H7 (cell line): ENCODE measurements around the gene MVP. TPM values are rescaled to one million over a fixed set of nuclear protein-coding genes. Genes with fewer than 3 reads are reported as not detected.
"Not testable (repeated sequence)": the region's sequence is repeated elsewhere in the genome, so short reads cannot be mapped to it uniquely, and the experiment has no call there.

Experiments used
- DNase-seq: peaks from one replicate; pipeline ENCODE4 v3.0.0; 2012
- H3K27me3 ChIP-seq: 2 replicates; pipeline ENCODE4 v1.6.0; 2011; ENCODE audit warnings: mild to moderate bottlenecking, low read length; ENCODE audit not compliant: control insufficient read depth, insufficient read depth
- H3K36me3 ChIP-seq: replicated peaks from 2 replicates; pipeline ENCODE4 v1.5.1; 2011; ENCODE audit warnings: low read length; ENCODE audit not compliant: control insufficient read depth, insufficient read depth
- H3K4me3 ChIP-seq: 2 replicates; pipeline ENCODE4 v1.5.1; 2011; ENCODE audit warnings: low read depth, mild to moderate bottlenecking, control low read depth, low read length, moderate library complexity; ENCODE audit not compliant: insufficient read depth
- total RNA-seq: library from RNA; depleted of rRNA; stranded (reverse); fragments of >200 nt; shearing (Covaris generic); gene quantifications from 2 replicates; pipeline ENCODE4 v1.2.3, GENCODE V29; 2014

Gene MVP
- total RNA-seq, 1 experiment from 2014 or later = 7.0 TPM

DNA sequence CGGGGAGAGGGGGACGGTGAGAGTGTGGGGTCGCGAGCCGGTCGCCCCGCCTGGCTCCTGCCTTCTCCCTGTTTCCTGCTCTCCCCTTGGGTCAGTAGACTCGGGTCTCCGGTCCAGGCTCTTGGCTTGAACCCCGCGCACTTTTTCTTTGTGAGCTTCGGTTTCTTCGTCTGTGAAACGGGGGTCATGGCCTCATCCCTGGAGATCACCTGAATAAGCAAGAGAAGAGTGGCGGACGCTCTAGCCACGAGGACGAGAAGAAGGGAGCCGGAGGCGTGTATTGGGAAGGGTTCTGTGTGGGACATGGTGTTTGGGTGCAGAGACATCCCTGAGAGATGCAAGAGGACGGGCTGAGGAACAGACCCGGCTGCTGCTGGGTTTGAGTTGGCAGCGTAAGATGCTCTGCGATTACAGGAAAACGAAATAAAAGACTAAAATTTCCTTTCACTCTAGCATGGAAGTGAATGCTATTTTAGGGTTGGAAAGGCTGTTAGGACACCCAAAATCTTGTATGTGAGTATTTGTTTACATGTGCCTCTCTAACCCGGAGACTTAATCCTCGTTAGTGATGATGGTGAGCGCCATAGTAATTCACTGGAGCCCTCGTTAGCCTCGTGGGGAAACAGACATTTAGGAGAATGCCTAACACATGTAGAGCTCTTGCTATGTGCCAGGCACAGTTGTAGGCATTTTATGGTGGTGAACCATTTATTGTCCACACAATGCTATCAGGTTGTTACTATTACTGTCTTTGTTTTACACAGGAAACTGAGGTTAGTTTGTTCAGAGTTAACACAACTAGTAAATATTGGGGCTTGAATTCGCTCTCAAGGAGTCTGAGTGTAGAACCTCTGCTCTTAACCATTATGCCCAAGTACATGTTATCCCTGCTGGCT is 29.1 kb upstream of the MVP start:
- DNase-seq = no peak
- Histone ChIP-seq H3K36me3 (peaks cover 2% of the 10 kb centered on the region), H3K4me3 (peak overlapping the region; percentile 96), H3K27me3 (no peaks in the 10 kb centered on the region)

DNA sequence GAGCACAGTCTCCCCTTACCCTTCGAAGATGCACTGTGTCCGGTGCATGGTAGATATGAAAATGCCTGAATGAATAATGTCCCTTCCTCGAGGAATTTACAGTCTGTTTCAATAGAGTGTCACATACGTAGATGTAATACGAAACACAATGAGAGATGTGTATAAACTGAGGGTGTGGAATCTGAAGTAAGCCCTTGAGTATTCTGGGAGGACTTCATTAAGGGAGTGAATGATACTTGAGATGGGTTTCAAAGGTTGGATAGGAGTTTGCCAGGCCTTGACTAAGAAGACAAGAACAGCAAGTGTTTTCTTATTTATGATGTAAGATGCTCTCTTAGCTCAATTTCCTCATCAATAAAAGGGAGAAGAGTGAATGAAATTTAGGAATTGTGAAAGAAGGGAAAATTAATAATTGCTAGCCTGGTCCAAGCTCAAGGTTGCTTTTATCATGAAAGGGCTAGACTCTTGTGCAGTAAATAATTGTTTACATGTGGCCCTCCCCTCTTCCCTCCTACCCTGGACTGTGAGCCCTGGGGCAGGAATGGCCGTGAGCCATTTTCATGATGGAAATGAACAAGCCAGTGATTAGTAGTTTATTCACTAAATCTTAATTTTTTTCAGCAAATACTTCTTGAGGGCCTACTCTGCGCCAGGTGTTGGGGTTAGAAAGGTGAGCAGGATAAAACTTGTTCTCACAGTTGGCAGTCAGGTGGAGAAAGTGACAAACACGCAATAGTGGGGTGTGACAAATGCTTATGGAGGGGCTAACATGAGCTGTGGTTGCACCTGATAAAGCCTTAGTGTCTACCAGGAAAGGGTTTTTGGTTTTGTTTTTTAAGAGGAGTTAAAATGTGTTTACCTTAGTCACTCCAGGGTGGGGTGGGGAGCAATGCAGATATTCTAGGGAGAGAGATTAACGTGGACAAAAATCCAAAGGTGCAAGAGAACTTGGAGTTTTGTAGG is 28.1 kb upstream of the MVP start:
- Histone ChIP-seq H3K27me3 (no peaks in the 10 kb centered on the region), H3K4me3 (peak overlapping the region; percentile 96), H3K36me3 (peaks cover 10% of the 10 kb centered on the region)
- no peak for DNase-seq

DNA sequence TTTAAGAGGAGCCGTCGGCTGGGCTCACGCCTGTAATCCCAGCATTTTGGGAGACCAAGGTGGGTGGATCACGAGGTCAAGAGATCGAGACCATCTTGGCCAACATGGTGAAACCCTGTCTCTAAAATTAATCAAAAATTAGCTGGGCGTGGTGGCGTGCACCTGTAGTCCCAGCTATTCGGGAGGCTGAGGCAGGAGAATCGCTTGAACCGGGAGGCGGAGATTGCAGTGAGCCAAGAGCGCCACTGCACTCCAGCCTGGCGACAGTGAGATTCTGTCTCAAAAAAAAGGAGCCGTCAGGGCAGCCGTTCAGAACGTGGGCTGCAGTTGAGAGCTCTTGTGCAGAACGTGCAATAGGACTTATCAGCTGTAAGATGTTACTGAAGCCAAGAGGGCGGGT is 27.1 kb upstream of the MVP start:
- H3K36me3 ChIP-seq = peaks cover 17% of the 10 kb centered on the region
- not testable (repeated sequence) for H3K27me3 ChIP-seq, H3K4me3 ChIP-seq, DNase-seq

DNA sequence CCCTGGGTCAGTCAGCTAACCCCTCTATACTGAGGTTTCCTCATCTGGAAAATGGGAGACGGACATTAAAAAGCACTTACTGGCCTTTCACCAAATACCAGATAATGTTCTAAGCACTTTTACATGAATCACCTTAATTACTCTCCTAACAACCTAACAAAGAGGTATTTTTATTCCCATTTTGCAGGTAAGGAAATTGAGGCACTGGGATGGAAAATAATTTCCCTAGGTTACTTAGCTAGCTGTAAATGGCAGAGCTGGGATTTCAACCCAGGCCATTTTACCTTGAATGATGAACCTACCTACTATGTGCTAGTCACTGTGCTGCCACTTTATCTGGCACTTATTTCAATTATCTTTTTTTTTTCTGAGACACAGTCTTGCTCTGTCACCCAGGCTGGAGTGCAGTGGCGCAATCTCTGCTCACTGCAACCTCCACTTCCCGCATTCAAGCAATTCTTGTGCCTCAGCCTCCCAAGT is 26.0 kb upstream of the MVP start:
- no peak for DNase-seq
- no peaks in the 10 kb centered on the region for H3K27me3 ChIP-seq
- no peak overlapping the region for H3K4me3 ChIP-seq
- H3K36me3 ChIP-seq = peaks cover 28% of the 10 kb centered on the region

DNA sequence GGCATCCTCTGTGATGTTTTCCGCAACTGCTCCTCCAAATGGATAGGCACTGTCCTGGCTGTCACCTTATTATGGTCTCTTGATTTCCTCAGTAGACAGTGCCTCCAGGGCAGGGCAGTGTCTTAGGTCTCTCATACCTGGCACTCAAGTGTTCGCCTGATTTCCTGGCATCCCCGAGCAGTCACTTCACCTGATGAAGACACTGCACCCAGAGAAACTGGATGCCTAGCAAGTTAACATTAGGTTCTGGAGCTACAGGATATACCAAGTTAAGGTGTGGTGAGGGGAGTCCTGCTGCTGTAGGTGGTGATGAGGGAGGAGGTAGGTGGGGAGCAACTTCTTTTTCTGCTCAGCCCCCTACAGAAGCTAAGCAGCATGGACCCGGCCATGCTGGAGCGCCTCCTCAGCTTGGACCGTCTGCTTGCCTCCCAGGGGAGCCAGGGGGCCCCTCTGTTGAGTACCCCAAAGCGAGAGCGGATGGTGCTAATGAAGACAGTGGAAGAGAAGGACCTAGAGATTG is 17.8 kb upstream of the MVP start:
- Histone ChIP-seq H3K4me3 (no peak overlapping the region), H3K36me3 (peaks cover 45% of the 10 kb centered on the region), H3K27me3 (no peaks in the 10 kb centered on the region)
- no peak for DNase-seq

DNA sequence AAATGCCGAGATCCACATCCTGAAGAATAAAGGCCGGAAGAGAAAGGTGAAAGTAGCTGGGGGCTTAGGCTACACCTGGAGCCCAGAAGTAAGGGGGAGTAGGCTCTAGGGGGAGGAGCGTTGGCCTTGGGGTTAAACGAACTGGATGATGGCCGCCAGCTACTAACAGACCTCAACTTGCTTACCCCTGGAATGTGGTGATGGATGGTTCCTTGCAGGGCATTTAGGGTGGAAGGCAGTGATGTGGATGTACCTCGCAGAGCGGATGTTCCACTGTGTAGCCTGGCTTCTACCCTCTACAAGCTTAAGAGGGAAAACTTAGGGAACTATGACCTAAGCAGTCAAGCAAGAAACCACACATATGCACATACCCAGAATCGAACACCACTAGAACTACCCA is 16.2 kb upstream of the MVP start:
- no peaks in the 10 kb centered on the region for H3K27me3 ChIP-seq
- peak; percentile 48 for DNase-seq
- no peak overlapping the region for H3K4me3 ChIP-seq
- peaks cover 36% of the 10 kb centered on the region for H3K36me3 ChIP-seq

DNA sequence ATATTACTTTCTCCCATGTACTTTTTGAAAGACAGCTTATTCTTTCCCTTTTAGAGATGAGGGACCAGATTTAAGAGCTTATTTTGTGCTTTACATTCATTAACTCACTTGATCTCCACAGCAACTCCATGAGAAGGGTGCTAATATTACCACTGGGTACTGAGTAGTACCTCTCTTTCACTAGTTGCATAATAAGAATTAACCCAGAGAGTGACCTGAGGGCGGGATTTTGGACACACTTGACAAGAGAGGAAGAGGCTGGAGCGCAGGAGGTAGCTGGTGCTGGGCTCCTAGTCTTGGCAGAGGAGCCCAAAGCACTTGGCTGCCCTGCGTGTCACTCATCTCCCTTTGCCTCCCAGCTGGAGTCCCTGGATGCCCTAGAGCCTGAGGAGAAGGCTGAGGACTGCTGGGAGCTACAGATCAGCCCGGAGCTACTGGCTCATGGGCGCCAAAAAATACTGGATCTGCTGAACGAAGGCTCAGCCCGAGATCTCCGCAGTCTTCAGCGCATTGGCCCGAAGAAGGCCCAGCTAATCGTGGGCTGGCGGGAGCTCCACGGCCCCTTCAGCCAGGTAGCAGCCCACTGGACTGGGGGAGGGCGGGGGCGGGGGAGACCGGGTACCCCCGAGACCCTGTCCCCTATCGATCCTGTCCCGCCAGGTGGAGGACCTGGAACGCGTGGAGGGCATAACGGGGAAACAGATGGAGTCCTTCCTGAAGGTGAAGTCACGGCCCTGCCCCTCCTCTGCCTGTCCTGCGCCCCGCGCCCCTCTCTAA is 15.6 kb upstream of the MVP start:
- peak; percentile 86 for DNase-seq
- Histone ChIP-seq H3K4me3 (peak overlapping the region; percentile 72), H3K27me3 (no peaks in the 10 kb centered on the region), H3K36me3 (peaks cover 32% of the 10 kb centered on the region)

DNA sequence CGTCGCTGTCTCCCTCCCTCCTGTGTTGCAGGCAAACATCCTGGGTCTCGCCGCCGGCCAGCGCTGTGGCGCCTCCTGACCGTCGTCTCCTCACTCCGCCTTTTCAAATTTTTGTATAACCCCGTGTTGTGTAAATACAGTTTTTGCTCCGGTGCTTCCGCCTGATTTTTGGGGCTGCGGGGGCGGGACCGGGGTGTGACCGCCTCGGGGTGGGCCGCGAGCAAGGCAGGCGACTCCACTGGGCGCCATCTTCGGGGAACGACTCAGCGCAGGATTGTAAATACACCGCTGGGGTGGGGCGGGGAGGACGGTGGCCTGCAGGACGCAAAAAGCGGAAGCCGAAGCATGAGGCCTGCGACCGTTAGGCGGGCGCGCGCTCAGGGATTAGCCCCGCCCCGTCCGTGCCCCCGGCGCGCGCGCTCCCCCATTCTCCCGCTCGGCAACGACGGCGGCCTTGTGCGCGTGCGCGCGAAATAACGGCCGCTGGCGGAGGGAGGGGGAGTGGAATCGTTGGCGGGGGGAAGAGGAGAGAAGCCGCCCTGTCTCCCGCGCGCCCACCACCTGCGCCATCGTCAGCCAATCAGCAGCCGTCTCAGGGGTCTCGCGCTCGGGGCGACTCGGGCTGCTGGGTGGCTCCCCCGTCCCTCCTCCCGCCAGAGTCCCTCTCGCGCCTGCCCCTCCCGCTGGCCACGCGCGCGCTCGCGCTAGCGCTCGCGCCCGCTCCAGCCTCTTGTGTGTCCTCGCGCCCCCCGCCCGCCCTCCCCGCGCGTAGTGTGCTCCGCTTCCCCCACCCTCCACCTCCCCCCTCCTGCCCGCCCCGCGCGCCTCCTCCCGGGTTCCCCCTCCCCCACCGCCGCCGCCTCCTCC is 14.8 kb upstream of the MVP start:
- peak overlapping the region; percentile 72 for H3K4me3 ChIP-seq
- no peaks in the 10 kb centered on the region for H3K27me3 ChIP-seq
- H3K36me3 ChIP-seq = peaks cover 30% of the 10 kb centered on the region
- peak; percentile 99 for DNase-seq

DNA sequence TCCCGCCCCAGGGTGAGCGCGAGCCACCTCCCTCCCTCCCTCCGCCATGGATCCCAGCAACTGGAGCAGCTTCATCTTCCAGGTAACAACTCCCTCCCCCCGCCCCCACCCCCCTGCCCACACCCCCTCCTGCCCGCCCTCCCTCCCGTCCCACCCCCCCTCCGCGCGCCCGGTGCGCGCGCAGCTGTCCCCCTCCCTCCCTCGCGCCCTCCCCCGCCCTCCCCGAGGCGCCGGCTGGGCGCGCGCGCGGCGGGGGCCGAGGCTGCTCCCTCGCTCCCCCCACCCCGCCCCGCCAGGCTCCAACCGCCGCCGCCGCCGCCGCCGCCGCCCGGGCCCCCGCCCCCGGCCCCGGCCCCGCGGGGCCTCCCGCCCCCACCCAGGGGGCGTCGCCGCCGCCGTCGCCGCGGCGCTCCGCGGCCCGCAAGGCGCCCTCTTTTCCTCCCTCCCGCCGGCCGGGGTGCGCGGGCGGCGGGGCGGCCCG is 14.1 kb upstream of the MVP start, which contains the start of gene MAZ:
Gene MAZ (plus strand): TSS at position 431 of the 481 bp plus-strand sequence. CDS start 173 bp downstream, outside the sequence.
- no peaks in the 10 kb centered on the region for H3K27me3 ChIP-seq
- H3K36me3 ChIP-seq = peaks cover 25% of the 10 kb centered on the region
- no peak for DNase-seq
- H3K4me3 ChIP-seq = peak within 1 kb of the TSS; percentile 86

DNA sequence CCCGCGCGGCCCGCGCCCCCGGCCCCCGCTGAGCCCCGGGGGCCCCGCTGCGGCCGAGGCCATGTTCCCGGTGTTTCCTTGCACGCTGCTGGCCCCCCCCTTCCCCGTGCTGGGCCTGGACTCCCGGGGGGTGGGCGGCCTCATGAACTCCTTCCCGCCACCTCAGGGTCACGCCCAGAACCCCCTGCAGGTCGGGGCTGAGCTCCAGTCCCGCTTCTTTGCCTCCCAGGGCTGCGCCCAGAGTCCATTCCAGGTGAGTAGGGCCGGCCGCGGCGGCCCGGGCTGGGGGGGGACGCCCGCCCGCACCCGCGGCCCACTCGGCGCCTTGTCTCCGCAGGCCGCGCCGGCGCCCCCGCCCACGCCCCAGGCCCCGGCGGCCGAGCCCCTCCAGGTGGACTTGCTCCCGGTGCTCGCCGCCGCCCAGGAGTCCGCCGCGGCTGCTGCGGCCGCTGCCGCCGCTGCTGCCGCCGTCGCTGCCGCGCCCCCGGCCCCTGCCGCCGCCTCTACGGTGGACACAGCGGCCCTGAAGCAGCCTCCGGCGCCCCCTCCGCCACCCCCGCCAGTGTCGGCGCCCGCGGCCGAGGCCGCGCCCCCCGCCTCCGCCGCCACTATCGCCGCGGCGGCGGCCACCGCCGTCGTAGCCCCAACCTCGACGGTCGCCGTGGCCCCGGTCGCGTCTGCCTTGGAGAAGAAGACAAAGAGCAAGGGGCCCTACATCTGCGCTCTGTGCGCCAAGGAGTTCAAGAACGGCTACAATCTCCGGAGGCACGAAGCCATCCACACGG is 13.4 kb upstream of the MVP start:
- Histone ChIP-seq H3K4me3 (peak overlapping the region; percentile 86), H3K36me3 (peaks cover 19% of the 10 kb centered on the region), H3K27me3 (no peaks in the 10 kb centered on the region)
- peak; percentile 89 for DNase-seq

DNA sequence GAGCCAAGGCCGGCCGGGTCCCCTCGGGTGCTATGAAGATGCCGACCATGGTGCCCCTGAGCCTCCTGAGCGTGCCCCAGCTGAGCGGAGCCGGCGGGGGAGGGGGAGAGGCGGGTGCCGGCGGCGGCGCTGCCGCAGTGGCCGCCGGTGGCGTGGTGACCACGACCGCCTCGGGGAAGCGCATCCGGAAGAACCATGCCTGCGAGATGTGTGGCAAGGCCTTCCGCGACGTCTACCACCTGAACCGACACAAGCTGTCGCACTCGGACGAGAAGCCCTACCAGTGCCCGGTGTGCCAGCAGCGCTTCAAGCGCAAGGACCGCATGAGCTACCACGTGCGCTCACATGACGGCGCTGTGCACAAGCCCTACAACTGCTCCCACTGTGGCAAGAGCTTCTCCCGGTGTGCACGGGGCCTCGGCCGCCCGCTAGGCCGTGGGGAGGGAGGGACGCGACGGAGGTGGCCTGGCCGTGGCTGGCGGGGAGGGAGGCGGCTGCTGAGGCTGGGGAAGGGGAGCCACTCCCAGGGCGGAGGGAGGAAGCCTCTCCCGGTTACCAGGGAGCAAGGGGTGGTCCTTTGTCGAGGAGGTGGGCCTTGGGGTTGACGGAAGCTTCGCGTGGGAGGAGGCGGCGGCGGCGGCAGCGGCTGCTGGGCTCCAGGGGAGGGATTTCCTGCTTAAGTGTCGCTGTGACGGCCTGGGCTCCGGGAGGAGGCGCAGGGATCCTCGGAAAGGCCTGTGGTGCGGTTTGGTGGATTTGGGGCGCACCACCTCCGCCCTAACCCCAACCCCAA is 12.6 kb upstream of the MVP start:
- DNase-seq = peak; percentile 87
- H3K27me3 ChIP-seq = peaks cover under 1% of the 10 kb centered on the region; the same call in 1 of the 2 replicates

More for the DNA sequence above, 12.6 kb upstream of the MVP start:
- H3K4me3 ChIP-seq = peak overlapping the region; percentile 86
- peaks cover 17% of the 10 kb centered on the region for H3K36me3 ChIP-seq
